Peyer's patch (tissue), 4 donors: ENCODE measurements around the gene ZNF407.

Source experiments
- CTCF ChIP-seq, 6 experiments: fragments of 450-650 bp in 4 of 6; fragments of 200-600 bp in 2 of 6; sonication (generic) in 1 of 6; IDR thresholded peaks; one replicate each; pipeline ENCODE4 v1.5.1; 2017 to 2019; ENCODE audit warnings: antibody characterized with exemption in 6 of 6, mild to moderate bottlenecking in 3 of 6, moderate library complexity in 1 of 6
- POLR2A ChIP-seq, 2 donors: fragments of 450-650 bp; IDR thresholded peaks; one replicate each; pipeline ENCODE4 v1.5.1; 2017; ENCODE audit warnings: antibody characterized with exemption in 2 of 2, mild to moderate bottlenecking in 2 of 2, moderate library complexity in 2 of 2

- TF ChIP-seq CTCF (IDR thresholded peaks at IDR 0.05) = no peak
- no peak for TF ChIP-seq POLR2A (IDR thresholded peaks at IDR 0.05)
These were observed 347.0 kb downstream of the ZNF407 start for GRCh38 chr18:74944676-74945075.
